Hepatocyte (in vitro differentiated cells): ENCODE results near the gene ARHGEF1.
"Not testable (repeated sequence)": the region's sequence is repeated elsewhere in the genome, so short reads cannot be mapped to it uniquely, and the experiment has no call there.

ENCODE experiments used
- CTCF ChIP-seq: fragments of 200-600 bp; sonication (generic); IDR thresholded peaks from 2 replicates; pipeline ENCODE4 v1.5.1; 2016; ENCODE audit warnings: antibody characterized with exemption, mild to moderate bottlenecking; ENCODE audit not compliant: poor library complexity
- EZH2 ChIP-seq: fragments of 200-600 bp; sonication (generic); IDR thresholded peaks from 2 replicates; pipeline ENCODE4 v1.6.1; 2016; ENCODE audit warnings: antibody characterized with exemption, mild to moderate bottlenecking, borderline replicate concordance
- EZH2phosphoT487 ChIP-seq: fragments of 200-600 bp; sonication (generic); IDR thresholded peaks from one replicate; pipeline ENCODE4 v1.6.1; 2018; ENCODE audit warnings: antibody characterized with exemption, mild to moderate bottlenecking, low read depth, moderate library complexity; ENCODE audit not compliant: unreplicated experiment, severe bottlenecking

GRCh38 chr19:41939209-41939608, 56.2 kb downstream of the ARHGEF1 start:
- TF ChIP-seq CTCF, EZH2, EZH2phosphoT487: not testable (repeated sequence)
